GM18508 (cell line): ENCODE data around the gene NLRP9.

Experiments used
- ATAC-seq: cut with Tn5 transposase; IDR thresholded peaks from one replicate; pipeline ENCODE4 v1.9.1; 2021; ENCODE audit warnings: moderate number of reproducible peaks; ENCODE audit not compliant: insufficient read depth, unreplicated experiment

NLRP9 gene

DNA sequence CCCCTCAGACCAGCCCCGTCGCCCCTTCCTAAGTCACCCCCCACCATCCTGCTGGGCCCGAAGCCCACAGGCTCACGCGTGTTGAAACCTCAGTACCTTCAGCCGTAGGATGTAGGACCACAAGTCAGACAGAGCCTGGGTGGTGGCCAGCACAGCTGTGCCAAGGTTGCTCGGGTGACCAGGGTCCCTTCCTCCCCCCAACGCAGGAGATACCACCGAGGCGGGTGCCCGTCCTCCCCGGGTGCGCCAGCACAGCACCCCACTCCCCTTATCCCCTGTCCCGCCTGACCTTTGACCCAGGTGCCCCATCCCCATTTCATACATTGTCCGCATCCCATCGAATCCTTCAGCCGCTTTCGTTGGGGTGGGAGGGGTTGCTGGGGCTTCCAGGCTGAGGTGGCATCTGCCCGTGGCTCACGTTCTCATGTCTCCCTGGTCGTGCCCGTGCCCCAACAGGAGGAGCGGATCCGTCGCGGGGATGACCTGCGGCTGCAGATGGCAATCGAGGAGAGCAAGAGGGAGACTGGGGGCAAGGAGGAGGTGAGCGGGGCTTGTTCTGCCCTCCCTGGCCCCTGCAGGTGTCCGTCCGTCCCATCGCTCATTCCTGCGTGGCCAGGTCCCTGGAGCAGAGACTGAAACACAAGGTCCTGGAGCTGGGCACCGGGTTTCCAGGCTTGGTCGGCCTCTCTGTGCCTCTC, 48.6 kb downstream of the NLRP9 start:
- no peak for ATAC-seq

DNA sequence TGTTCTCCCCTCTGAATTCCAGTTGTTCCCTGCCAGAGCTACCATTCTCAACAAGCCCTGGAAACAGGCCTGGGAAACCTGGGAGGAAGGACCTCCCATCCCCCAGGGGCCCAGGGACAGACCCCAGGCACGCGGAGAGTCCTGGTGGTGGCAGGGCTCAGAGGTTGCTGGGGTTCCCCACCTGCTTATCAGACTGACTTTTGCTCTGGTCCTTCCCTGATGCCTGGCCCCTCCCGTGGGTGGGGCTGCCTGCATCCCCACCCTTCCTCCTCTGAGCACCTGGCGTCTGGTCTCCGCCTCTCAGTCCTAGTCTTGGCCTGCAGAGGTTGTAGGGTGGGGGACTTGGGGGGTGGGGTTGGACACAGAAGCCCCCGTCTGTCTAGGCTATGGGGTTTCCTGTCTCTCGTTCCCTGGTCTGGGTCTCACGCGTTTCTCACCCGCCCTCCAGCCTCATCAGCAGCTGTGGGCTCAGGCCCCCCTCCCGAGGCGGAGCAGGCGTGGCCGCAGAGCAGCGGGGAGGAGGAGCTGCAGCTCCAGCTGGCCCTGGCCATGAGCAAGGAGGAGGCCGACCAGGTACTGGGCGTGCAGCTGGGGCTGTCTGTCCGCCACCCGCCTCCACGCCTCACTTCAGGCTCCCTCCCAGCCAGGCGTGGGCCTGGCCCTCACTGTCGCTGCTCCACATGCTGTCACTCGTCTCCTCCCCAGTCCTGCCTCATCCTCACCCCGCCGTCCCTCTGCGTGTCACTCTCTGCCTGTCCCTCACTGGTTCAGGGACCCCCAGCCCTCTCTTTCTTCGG, 49.6 kb downstream of the NLRP9 start:
- ATAC-seq: no peak

GRCh38 chr19:55687281-55688201, 50.7 kb downstream of the NLRP9 start:
- no peak for ATAC-seq

GRCh38 chr19:55686311-55687050, 51.7 kb downstream of the NLRP9 start:
- ATAC-seq: no peak

GRCh38 chr19:55685776-55686175, 52.4 kb downstream of the NLRP9 start:
- ATAC-seq: no peak

DNA sequence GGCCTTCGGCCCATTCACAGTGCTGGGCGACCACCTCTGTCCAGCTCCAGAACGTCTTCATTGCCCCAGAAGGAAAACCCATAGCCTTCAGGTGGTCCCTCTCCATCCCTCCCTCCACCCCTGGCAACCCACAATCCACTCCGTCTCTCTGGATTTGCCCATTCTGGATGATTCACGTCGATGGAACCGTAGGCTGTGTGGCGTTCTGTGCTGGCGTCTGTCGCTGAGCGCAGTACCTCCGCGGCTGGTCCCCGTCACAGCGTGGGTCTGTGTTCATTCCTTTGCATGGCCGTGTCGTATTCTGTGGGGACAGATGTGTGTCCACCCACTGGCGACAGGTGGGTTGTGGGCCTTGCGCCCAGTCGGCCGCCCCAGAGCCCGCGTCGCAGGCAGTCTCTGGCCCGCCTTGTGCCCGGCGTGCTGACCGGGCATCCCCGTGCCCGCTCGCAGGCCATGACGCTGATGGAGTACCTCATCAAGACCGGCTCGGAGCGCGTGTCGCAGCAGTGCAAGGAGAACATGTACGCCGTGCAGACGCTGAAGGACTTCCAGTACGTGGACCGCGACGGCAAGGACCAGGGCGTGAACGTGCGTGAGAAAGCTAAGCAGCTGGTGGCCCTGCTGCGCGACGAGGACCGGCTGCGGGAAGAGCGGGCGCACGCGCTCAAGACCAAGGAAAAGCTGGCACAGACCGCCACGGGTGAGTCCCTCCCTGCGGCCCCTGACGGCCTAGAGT, 53.1 kb downstream of the NLRP9 start:
- ATAC-seq: no peak

DNA sequence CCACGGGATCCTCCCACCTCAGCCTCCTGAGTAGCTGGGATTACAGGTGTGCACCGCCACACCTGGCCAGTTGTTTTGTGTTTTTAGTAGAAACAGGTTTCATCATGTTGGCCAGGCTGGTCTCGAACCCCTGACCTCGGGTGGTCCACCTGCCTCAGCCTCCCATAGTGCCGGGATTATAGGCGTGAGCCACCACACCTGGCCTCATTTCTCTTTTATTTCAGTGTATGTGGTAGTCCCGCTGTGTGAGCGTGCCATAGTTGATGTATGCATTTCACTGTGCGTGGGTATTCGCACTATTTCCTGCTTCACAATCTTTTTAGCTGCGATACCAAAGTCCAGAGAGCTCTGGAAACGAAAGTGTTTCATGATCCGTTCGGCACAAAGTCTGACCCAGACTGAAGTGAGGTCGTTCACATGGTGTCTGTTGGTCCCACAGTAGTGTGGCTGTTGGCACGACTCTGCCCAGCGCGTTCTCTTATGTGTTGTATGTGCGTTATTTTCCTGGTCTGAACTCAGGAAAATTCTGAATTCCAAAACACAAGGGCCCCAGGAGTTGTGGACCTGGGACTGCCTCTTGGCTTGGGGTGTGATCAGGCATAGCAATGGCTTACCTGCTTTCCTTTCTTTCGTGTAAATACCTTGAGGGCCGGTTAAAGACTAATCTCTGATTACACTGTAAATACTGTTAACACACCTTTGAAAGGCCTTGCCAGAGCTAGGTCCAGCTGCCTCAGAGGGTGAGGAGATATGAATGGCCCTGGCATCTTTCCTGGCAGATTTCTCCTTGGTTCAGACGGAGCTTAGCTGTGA, 54.5 kb downstream of the NLRP9 start:
- ATAC-seq: no peak

GRCh38 chr19:55681131-55682092, 56.8 kb downstream of the NLRP9 start:
- ATAC-seq: no peak

DNA sequence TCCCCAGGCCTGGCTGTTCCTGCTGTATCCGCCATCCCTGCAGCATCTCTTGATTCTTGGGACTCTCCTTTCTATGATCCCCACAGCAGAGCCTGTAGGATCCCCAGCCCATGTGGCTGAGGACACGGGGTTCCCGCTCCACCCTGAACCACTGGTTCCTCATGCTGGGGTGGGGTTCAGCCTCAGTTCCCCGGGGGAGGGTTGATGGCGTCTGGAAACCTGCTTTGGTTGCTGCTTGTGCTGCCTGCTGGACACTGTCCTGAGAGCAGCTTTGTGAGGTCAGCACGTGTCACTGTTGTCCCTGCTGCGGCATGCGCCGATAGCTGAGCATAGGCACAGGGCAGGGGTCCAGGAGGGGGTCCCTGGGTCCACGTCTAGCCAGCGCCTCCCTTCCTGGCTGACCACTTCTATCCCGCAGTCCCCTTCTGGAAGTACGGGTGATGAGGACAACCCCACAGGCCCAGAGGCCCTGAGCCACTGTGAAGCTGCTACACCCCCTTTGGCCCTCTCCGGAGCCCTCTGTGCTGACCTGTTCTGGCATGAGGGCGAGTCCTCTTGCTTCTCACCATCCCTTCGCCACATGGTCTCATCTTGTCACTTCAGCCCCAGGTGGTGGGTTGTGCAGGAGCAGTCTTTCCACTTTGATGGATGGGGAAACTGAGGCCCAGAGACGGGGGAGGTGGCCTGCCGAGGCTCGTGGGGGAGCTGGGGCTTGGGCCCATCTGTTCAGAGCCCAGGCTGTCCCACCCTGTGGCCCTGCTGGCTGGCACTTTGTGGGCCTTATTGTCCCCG, 57.7 kb downstream of the NLRP9 start:
- ATAC-seq: no peak

GRCh38 chr19:55679343-55680257, 58.6 kb downstream of the NLRP9 start:
- no peak for ATAC-seq

DNA sequence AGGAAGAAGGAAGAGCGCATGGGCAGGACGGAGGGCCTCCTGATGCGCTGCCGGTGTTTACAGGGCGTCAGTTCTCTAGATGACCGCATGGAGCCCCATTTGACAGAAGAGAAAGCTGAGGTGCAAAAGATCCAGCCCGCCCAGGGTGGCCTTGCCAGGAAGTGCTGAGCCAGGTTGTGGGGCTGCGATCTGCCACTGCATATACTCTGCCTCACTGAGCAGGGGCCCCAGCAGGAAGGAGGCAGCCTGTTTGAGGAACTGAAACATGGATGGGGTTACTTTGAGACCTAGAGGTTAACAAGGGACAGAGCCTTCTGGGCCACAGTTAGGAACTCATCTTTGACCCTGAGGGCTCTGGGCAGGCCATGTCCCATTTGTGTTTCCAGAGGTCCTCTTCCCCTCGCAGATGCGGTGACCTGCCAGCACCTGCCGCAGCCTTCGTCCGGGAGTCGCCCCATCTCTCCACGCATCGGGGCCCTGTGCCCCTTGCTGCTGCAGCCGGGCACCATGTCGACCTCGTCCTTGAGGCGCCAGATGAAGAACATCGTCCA, 60.0 kb downstream of the NLRP9 start:
- peak; percentile 52 for ATAC-seq

DNA sequence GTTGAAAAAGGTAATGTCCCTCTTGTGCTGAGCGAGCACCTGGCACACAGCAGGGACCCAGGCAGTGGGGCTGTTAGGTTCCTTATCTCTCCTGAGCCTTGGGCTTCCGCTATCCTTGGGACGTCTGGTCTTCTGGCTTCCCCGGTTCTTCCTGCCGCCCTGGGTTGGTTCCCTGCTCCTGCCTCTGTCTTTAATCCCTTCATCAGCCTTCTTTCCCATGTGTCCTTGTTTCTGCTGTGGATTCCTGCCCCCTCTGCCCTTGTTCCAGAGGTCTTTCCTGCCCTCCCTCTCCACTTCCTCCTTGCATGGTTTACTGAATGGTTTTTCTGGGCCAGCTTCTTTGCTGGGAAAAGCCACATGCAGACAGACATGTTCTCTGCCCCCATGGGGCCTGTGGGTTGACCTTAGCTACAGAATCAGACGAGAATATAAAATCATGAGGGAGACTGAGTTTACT, 60.6 kb downstream of the NLRP9 start:
- no peak for ATAC-seq

GRCh38 chr19:55676889-55677505, 61.2 kb downstream of the NLRP9 start:
- no peak for ATAC-seq

DNA sequence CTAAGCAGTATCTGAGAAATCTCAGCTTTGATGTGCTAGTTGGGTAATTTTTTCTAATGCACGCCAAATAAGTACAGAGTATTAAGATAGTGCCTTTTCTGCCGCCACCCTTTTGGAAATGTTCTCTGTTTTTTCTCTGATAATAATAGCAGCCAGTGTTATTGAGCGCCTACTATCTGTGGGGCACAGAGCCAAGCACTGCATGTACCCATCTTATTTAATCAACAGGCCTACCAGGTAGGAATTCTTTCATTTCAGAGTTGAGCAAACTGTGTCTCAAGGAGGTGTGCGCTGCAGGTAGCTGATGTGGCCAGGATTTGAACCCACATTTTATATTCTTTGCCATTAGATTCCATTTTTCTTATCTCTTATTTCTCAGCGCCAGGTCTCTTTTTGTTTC, 61.8 kb downstream of the NLRP9 start:
- ATAC-seq: no peak
